Germinal center (tissue), 1 donor: ENCODE results near the gene ZXDA.
"Not testable (repeated sequence)": the region's sequence is repeated elsewhere in the genome, so short reads cannot be mapped to it uniquely, and the experiment has no call there.

Experiments used
- DNase-seq: peaks from one replicate; pipeline ENCODE4 v3.0.0; 2012; ENCODE audit warnings: mixed read lengths, low spot score

The ZXDA gene

DNA sequence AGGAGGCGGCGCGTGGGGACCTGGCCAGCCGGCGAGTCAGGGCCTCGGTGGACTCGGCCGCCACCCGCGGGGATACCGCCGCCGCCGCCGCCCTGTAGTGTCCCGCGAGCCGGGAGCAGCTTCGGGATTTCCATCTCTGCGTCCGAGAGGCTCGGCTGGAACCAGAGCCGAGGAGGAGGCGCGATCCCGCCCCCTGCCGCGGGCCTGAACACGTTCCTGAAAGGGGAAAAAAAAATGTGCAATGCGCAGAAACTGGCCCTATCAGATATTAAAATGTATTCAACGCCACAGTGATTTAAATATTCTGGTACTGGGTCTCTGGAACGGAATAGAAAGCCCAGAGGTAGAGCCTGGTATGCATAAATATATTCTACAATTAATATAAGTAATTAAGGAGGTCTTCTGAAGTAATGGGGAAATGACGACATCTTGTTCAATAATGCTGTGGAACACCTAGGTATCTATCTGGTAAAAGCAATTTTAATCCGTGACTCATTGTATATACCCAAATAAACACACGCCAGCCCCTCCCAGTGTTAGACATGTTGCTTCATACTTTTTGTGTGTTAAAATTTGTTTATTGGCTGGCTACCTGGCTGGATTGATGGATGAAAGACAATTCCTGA, at the start of gene ZXDA:
Gene ZXDA, minus strand, starts transcription at position 172 of the 626 bp plus-strand sequence. Its CDS starts 38 bp downstream, at position 134.
- DNase-seq = not testable (repeated sequence)

DNA sequence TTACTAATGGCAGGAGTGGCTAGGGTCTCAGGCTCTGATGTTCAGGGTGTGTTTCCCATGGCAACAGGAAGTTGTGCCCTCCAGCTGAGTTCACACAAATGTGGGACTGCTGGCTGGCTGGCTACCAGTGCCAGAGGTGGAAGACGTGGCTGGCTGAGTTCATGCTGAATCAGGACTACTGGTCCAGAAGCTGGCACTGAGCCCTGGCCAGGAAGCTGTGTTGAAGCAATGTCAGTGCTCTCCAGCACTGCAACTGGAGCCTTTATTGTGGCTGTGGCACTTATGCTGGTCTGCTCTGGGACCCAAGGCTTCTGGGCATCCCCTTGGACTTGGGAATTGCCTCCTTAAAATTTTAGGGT, 42.0 kb upstream of the ZXDA start:
- no peak for DNase-seq

DNA sequence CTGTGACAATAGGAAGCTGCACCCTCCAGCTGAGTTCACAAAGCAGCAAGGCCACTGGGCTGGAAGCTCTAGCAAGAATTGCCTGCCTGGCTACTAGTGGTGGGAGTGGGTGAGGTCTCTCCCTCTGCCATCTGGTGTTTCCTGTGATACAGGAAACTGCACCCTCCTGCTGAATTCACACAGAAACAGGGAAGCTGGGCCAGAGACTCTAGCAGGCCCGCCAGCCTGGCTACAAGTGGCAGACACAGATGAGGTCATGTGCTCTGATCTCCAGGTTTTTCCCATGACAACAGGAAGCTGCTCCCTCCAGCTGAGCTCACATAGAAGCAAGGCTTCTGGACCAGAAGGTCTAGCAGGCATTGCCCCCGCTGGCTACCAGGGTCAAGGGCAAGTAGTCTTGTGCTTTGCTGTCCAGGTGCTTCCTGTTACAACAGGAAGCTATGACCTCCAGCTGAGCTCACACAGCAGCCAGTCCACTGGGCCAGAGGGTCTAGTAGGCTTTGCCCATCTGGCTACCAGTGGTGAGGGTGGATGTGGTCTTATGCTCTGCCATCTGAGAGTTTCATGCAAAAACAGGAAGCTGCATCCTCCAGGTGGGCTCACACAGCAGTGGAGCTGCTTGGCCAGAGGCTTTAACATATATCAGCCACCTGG, 41.5 kb upstream of the ZXDA start:
- no peak for DNase-seq

GRCh38 chrX:57933321-57933720, 23.1 kb upstream of the ZXDA start:
- no peak for DNase-seq

DNA sequence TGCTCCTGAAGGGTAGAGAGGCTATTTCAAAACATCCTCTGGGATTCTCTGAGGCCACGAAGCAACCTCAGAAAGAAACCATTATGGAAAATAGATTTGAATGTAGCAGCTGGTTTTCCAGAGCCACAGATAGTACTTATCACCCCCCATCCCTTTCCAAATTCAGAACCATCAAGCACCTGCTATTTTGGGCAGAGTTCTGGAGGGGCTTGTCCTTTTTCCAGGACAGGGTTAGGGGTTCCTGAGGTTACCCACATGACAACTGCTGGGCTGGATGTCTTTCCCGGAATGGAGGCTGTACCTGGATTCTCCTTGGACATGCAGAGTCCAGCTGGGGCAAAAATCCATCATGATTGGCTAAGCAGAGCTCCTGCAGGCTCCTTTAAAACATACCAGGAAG, 22.0 kb upstream of the ZXDA start:
- no peak for DNase-seq

DNA sequence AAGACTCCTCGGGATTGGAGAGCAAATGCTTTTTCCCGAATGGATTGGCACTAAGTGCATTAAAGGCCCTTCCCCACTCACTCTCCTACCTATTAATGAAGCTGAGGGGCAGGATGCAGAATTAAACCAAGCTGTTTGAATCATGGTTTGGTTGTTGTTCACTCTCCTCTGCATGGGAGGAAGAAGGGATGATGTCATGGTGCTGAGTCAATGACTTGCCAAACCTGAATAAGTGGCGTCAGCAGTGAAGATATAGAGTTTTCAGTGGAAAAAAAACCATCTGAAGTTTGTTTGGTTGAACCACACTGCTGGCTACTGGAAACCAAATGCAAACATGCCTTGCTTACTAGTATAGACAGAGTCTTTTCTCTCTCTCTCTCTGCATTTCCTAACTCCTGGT, 19.8 kb upstream of the ZXDA start:
- no peak for DNase-seq

GRCh38 chrX:57929373-57929772, 19.1 kb upstream of the ZXDA start:
- no peak for DNase-seq

DNA sequence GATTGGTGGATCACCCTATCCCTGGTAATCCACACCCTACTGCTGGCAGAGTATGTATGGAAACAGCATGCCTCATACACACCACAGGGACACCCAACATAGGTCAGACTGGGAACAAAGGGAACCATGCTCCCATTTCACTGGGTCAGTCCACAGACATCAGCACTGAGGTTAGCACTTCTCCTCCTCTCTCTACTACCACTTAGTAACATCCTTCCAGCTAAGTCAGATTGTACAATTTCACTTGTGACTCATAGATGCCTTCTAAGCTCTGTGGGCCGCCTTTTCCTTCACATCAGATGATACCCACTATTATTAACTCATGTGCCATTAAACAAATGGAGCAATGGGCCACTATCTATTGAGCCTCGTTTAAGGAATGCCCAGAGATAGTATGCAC, 15.5 kb upstream of the ZXDA start:
- DNase-seq = no peak

DNA sequence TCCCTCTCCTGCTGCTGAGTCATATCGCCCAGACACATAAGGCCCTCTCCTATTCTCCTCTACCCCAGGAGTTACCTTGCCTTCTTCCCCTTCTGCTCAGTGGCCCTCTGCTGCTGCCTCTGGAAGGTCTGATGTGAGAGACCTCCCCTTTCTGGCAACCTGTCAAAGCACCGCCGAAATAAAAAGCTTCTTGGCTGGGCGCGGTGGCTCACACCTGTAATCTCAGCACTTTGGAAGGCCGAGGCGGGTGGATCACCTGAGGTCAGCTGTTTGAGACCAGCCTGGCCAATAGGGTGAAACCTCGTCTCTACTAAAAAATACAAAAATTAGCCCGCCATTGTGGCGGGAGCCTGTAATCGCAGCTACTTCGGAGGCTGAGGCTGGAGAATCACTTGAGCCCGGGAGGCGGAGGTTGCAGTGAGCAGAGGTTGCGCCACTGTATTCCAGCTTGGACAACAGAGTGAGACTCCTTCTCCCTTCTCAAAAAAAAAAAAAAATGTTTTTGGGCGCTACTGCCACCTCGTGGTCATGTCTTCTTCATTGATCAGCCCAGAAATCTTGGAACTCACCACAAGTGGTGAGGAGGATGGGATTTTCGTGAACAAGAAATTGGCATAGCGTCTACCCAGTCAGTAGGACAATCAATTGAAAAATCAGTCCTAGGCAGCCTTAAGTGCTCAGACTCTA, 8.6 kb upstream of the ZXDA start:
- no peak for DNase-seq

- DNase-seq = no peak
Measured at GRCh38 chrX:57915680-57916079, 5.4 kb upstream of the ZXDA start.

- not testable (repeated sequence) for DNase-seq
Measured at GRCh38 chrX:57909595-57910286, 517 bp downstream of the ZXDA start.

DNA sequence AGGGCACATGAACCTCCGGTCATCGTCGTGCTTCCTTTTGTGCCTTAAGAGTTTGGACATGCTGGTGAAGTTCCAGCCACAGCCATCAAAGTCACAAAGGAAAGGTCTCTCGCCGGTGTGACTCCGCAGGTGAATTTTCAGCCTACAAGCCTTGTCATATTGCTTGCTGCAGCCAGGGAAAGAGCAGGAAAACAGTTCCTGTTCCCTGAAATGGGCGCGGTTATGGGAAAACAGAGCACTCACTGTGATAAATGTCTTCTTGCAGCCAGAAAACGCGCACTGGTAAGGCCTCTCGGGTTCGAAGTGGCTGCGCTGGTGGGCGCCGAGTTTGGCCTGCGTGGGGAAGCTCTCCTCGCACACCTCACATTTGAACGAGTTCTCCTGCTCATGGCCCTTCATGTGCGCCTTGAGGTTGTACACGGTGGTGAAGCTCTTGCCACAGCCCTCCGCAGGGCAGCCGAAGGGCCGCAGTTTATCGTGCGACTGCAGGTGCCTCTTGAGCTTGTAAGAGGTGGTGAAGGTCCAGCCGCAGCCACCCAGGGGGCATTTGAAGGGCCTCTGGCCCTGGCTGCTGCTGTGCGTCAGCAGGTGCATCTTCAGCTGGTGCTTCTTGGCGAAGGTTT, 1.2 kb downstream of the ZXDA start:
- not testable (repeated sequence) for DNase-seq

DNA sequence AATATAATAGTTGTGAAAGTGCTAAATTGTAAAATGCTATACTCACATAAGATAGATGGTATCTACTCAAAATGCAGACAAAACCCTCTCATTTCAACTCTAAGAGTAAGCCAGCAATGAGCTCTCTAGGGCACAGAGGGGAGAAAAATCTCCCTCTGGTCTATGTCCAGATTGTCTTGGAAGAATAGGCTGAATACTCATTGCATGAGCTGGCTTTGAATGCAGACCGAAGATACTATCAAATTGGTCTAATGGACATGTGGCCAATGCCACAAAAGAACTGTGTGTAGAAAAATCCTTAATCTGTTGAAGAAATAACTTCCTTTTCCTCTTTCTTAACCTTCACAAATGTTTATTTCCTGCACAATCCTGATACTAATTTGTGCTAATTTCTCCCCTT, 3.5 kb downstream of the ZXDA start:
- DNase-seq = no peak

DNA sequence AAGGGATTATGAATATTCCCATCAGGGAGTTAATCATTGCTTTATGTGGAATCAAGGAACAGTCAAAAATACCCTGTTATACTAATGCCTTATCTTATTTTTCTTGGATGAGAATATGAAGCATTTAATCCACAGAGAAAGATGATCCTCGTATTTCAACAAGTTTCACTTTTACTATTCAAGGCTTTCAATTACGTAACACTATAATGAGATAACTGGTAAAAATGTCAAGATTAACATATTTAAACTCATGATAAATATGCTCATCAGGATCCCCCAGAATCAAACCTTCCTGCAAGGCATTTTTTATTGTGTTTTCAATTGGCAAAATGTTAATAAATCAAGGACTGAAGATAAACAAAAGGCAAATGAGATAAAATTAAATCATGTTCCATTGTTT, 5.1 kb downstream of the ZXDA start:
- no peak for DNase-seq

GRCh38 chrX:57904176-57904880, 5.9 kb downstream of the ZXDA start:
- no peak for DNase-seq

DNA sequence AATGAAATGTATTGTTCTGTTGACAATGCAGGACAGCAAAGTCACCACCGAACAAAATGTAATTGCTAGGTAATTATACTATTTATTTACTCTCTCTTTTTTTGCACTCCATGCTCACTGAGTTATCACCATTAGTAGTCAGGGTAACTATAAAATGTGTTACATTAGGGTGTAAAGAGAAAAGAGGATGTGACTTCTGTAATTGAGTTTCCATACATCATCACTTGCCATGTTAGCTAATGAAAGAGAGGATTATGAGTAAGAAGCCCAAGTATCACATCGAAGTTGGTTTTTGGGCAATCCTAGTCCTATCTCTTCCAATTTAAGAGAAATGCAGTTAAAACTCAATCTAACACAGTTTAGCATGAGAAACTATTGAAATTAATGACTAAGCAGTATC, 7.6 kb downstream of the ZXDA start:
- DNase-seq = no peak

GRCh38 chrX:57901466-57901865, 8.8 kb downstream of the ZXDA start:
- no peak for DNase-seq

GRCh38 chrX:57900975-57901374, 9.3 kb downstream of the ZXDA start:
- DNase-seq = no peak

- no peak for DNase-seq
Measured at GRCh38 chrX:57899906-57900305, 10.4 kb downstream of the ZXDA start.

DNA sequence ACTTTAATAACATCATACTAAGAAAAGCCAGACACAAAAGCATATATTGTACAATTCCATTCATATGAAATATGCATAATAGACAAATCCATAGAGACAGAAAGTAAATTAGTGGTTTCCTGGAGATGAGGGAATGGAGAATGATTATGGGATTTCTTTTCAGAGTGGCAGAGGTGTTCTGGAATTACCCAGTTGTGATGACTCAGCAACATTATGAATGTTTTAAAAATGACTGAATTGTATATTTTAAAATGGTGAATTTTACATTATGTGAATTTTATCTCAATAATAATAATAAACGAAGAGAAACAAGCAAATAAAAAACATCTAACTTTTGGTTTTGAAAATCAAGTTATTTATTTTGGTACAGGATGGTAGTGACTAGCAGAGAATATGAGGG, 11.2 kb downstream of the ZXDA start:
- no peak for DNase-seq

GRCh38 chrX:57871463-57871862, 38.8 kb downstream of the ZXDA start:
- DNase-seq = no peak
